Glomerular visceral epithelial cell (primary cell): Measurements from ENCODE around the gene QSOX2.

Experiments
- DNase-seq: peaks from one replicate; pipeline ENCODE4 v3.0.0-alpha.2; 2016; ENCODE audit errors: extremely low spot score

Gene QSOX2

DNA sequence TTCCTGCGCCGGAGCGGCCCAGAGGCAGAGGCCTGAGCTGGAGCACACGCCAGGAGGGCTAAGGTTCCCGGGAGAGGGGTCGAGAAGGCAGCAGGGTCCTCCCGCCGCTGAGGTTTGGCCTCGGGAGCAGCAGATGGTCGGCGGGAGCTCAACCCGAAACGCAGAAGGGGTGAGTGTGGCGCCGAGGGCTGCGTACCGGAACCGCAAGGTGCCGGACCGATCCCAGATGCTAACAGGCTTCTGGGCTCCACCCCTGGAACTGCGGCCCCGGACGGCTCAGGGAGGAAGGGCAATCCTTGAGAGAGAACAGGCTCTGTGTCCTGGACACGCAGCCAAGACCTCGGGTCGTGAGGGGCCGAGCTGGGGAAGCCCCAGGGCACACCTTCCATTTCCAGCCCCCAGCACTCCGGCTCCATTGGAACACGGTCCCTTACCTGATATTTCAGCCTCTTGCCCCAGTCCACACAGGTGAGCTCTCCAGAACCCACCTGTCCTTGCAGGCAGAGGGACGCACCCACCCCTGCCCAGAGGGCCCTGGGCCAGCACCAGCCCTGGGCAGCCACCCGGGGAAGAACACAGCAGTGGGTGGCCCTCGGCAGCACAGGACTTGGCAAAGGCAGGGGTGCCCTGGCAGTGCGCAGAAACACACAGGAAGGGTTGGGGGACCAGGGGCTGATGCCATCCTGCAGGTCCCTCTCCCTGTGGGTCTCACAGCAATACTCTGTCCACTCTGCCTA is 42.0 kb downstream of the QSOX2 start:
- DNase-seq = no peak

DNA sequence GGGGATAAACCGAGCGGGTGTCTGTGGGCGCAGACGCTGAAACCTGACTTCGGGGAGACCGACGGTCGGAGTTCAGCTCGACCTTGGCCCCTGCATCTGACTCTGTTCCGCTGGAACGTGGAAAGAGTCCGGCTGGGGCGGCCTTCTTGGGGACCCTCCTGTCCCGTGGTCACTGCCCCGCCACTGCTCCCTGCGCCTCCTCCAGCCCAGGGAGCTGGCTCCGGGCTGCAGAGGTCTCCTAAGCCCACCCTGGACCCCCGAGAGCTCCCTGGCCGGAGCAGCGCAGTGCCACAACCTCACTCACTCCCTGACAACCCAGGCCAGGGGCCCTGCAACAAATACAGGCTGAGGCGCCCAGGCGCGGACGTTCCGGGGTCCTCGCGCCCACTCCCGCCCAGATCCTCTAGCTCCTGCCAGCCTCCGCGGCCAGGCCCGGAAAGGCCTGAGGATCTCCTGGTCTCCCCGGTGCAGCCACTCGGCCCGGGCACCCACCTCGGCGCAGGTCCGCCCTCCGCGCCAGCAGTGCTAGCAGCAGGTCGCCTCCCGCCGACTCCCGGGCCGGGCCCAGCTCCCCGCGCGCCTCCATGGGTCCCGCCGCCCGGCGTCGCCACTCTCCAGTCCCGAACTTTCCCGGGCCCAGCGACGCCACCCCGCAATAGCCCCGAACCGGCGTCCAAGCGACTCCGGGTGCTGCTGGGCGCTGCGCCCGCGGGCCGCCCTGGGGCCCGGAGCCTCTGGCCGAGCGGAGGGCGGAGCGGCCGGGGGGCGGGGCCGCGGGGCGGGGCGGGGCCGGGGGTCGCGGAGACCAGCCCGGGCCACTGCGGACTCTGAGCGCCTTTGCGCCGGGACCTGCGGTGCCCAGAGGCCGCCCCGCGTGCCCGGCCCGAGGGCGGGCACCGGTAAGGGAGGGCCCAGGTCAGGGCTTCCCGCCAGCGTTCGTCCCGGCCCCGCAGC is 42.9 kb downstream of the QSOX2 start:
- no peak for DNase-seq

DNA sequence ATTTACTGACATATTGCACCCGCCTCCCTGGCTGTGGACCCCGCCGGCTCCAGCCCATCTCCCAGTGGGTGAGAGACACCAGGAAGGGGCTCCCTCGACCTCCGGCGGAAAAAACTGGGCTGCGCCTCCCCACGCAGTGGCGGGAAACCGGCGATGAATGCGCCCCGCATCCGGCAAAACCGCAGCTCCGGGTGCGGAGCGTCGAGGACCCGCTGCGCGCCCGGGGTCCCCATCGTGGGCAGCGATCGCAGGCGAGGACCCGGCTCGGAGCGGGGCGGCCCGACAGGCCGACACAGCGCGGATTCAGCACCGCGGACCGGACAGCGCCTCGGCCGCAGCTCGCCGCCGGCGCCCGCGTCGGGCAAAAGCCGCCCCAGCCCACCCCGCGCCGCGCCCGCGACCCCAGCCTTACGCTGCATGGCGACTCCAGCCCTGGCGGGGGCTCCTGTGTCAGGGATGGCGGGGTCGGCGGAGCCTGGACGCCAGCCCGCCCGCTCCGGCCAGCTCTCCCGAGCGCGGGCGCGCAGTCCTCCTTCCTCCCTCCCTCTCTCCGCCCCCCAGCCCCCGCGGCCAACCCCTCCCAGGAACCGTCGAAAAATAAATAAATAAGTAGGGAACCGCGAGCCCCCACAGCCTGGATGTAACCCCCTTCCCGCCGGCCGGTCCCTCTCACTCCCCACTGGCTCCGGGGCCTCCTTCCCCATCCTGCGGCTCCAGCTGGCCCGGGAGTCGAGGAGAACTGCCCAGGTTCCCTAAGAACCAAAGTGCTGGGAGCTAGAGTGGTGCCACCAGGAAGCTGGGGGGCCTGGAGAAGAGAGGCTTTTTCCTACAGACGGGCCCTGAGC is 43.8 kb downstream of the QSOX2 start:
- no peak for DNase-seq

DNA sequence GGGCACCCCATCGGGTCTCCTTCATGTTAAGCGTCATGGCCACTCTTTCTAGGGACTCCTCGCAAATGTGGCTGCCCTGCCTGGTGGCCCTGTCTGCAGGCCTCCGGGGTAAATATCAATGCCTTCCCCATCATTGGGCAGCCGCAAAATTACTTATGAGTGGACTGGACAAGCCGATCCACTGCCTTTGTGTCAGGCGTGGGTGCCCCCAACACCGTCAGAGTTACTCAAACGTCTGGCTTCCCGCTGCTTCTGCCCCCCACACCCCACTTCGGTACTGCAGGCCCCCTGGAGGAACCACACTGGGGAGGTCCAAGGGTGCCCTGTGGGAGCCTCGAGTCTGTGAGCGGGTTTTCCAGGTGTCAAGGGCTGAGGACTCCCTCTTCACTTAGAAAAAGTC is 44.4 kb downstream of the QSOX2 start:
- no peak for DNase-seq

DNA sequence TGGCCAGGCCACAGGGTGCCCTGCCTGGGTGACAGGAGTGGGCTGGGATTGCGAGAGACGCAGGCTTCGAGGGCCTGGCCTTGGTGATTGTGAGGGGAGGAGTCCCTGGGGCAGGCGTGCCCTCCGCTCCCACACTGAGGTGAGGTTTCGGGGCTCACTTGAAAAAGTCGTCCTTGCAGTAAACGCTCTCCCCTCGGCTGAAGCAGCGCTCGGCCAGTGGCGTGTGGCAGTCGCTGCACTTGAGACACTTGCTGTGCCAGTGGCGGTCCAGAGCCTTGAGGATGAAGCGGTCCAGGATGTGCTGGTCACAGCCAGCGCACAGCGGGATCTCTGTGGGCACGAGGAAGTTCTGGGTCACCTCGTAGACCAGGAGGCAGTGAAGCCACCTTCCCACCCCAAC is 45.2 kb downstream of the QSOX2 start:
- DNase-seq = no peak

DNA sequence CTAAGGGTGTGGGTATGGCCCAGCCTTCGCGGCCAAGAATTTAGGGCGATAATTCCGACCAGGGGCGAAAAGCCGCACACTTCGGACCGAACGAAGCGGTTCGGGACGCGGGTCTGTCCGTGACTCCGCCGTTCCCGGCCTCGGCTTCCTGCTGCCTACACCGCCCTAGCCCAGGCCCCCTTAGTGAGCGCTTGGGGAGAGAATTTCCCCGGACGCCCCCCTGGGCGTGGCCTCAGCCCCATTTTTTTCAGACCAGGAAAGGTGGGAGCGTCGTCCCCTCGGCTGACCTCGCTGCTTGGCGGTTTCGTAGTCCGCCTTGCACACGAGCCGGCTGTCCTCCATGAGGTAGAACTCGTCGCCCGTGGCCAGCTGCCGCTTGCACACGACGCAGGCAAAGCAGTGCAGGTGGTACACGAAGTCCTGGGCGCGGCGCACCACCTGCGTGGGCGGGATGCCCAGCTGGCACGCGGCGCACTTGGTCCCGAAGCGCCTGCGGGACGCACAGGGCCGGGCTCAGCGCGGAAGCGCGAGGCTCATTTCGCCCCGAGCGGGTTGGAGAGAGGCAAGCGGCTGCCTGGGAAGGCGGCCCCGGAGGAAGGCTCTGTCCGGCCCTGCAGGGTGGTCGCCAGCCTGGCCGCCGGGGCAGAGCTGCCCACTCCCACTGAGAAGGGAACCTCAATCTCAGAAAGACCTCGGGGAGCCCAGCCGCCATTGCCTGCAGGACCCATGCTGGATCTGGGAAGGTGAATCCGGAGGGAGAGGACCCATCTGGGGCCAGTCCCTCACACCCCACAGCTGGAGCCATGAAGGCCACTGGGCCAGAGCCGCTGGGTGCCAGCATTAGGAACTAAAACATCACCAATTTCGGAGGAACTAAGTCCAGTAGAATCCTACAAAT is 46.0 kb downstream of the QSOX2 start:
- no peak for DNase-seq

DNA sequence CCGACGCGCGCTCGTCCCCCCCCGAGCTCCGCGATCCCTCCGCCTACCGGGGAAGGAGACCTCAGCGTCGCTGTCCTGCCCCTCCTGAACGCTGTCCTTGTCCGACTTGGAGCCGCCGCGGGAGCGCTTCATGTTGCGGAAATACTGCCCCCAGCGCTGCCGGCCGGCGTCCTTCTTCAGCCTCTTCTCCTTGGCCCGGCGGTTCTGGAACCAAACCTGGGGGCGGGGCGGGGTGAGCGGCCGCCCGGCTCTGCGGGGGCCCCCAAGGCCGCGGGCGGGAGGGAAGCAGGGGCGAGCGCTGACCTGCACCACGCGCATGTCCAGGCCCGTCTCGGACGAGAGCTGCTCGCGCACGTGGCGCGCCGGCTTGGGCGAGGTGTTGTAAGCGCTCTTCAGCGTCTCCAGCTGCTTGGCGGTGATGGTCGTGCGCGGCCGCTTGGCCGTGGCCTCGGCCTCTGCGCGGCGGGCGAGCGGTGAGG is 47.0 kb downstream of the QSOX2 start:
- DNase-seq = no peak

DNA sequence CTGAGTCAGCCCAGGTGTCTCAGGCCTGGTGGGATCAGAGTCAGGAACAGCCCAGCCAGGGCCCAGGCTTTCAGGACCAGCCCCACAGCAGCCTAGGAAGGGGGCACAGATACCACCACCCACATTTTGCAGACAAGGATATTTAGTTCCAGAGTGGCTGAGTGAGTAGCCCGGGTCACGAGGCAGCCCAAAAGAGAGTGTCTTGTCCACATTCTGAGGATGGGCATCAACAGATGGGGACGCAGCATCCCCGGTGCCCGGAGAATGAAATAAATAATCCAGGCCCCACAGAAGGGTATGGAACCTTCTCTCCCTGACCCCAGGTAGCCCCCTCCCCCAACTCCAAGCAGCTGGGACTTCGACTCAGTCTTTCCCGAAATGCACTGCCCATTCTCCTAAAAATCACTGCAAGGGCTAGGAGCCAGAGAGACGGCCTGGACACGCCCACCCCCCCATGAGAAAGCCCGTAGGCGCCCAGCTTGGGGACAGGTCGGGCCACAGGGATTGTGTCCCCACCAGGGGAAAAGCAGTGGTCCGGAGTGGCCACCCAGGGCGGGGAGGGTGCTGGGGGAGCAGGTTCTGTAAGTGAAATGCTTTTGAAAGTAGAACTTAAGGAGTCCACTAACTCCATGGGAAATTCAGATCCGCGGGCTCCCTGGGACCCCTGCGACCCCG is 47.5 kb downstream of the QSOX2 start:
- no peak for DNase-seq

DNA sequence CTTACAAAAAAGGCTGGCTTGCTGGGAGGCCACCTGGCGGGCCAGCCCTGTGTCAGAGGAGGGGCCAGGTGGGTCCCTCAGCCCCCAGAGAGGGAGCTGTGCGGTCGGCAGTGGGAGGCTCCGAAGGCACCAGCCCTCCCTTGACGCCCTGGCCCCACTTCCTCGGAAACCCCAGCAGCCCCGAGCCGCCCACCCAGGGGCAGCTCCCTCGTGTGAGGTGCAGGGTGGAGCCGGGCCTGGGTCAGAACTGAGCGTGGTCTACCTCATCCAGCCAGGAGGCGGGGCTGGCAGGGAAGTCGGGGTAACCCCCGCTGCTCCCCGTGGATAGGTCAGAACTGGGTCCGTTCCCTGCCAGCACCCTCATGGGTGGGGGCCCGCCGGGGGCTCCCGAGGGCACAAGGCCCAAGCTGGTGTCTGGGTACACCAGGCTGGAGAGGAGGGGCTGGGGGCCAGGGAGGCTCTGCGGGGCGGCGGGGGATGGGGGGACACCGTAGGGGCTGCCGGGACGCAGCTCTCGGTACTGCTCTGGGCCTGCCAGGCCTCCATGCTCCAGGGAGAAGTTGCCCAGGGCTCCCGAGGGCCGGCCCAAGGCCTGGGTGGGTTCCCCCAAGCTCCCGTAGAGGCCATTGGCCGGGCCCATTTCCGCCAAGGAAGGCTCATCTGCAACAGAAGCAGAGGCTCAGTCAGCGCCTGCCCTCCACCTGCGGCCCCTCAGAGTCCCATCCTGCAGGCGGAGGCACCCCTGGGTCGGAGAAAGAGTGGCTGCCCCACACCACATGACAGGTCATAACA is 48.3 kb downstream of the QSOX2 start:
- DNase-seq = no peak

DNA sequence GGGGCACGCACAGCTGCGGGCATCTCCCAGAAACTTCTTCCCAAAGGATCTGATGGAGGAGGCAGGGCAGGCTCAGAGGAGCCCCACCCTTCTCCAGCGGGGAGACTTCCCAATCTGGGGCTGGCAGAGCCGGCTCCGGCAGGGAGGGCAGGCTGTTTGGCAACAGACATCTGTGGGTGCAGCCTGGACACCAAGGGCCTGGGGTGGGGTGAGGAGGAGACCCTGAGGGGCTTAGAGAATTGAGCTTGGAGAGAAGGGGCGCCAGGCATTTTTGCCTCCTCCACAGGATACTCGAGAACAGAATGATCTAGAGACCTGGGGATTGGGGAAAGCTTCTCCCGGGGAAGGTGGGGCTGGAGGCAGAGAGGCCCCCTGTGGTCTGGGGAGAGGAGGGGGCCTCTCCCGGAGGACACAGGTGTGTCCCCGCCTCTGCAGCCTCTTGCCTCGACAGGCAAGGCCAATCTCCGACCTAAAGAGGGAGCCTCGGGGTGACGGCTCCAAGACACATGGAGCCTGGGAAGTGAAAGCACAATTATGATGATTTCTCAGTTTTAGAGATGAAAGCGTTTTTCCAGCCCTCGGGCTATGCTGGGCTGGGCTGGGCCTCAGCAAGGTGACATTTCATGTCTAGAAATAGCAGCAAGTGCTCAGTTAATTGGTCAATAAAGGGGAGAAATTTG is 49.1 kb downstream of the QSOX2 start:
- no peak for DNase-seq

DNA sequence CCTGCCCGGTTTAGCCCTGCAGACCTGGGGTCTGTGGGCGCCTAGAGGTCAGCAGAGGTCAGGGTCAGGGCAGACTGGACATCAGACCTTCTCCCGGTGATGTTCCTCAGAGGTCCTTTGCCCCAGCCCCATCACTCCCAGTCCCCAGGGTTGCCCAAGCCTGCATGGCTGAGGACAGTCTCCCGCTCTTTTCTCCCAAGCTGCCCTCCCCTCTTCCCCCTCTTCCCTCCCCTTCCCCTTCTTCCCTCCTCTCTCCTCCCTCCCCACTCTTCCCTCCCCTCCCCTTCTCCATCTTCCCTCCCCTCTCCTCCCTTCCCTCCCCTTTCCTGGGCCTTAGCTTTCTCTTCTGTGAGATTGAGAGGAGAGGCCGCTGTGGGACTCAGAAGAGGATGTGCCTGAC is 51.1 kb downstream of the QSOX2 start:
- DNase-seq = no peak

DNA sequence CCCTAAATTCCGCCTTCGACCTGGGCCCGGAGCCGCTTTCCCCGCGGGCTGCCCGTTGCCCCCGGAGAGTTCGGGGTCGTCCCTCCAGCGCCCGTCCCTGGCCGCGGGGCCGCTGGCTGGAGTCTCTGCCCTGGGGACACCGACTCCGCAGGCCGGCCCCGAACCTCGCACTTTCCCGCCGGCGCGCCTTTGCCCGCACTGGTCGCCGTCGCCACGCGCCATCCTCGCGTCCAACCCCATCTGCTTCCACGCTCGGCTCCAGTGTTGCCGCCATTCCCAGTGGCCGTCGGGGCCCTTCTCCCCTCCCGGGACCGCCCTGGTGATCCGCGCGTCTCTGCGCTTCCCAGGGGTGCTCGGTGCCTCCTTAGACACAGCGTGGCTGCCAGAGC is 51.7 kb downstream of the QSOX2 start:
- no peak for DNase-seq

DNA sequence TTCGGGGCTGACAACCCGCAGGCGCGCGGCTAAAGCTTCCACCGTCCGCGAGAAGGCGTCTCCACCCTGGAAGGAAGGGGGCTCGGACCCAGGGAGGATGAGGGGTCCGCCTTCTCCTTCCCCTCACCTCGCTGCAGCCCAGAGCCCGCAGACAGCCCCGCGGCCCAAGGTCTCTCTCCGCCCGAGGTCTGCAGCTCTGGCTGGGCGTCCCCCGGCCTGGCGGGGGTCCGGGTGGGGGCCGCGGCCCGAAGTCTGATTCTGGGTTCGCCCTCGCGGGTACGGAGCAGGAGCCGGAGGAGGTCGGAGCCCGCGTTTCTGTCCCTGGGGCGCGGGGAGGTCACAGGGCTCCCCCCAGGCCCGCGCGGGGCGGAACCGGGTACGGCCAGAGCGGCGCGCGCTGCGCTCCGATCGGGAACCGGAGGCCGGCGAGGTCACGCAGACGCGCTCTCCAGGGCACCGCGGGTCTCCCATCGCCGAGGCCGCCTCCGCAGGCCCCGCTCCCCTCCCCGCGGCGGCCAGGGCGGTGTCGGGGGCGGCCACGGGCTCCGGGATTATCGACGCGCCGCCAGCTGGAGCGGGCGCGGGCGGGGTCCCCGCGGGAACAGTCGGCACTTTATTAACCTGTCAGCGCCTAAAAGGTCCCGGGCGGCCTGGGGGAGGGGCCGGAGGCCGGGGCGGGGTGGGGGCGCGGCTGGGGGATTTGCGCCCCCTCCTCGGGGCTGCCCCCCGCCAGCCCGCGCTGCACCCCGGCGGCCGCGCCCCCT is 52.3 kb downstream of the QSOX2 start:
- no peak for DNase-seq

DNA sequence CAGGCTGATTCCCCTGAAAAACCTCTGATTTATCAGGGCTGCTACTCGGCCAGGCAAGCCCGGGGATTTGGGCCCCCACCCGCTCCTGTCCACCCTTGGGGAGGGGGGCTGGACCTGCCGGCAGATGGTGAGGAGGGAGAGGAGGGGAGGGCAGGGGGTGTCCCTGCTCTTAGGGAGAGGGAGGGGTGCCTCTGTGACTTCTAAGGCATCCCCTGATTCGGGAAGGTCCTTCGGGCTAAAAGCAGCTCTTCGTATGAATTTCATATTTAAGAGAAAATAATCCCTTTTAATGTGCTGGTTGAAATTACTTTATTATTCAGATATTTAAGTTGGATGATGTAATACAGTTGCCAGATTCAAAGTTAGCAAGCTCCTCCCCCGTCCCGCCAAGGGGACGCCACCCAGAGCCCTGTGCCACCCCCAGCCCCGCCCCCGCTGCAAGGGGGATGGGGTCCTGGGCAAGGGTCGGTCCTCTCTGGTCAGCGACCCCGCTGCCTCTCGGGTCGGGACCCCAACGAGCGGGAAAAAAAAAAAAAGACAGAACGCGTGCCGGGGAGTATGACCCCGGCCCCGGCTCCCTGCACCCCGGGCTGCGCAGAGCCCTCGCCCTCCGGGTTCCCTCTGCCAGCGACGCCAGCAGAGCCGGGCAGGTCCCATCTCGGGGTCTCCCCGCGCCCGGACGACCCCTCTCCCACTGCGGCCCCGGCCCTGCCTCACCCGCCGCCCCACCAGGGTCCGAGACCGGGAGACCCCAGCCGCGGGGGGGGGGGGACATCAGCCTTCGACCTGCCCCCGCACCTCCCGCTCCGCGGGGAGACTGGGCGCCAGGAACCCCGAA is 53.1 kb downstream of the QSOX2 start:
- no peak for DNase-seq

DNA sequence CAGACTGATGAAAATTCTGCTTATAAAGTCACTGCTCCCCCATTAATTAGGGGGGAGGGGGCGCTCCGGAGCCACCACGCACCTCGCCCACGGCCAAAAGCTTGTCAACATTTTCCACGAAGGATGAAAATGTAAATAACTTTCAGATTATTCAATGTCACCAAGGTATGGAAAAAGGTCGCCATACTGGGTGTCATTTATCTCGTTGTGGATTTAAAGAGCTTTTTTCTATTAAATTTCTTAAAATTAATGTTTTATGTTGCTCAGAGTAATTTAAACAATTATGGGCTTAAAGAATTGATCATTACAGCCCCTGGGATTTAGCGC is 53.7 kb downstream of the QSOX2 start:
- no peak for DNase-seq

DNA sequence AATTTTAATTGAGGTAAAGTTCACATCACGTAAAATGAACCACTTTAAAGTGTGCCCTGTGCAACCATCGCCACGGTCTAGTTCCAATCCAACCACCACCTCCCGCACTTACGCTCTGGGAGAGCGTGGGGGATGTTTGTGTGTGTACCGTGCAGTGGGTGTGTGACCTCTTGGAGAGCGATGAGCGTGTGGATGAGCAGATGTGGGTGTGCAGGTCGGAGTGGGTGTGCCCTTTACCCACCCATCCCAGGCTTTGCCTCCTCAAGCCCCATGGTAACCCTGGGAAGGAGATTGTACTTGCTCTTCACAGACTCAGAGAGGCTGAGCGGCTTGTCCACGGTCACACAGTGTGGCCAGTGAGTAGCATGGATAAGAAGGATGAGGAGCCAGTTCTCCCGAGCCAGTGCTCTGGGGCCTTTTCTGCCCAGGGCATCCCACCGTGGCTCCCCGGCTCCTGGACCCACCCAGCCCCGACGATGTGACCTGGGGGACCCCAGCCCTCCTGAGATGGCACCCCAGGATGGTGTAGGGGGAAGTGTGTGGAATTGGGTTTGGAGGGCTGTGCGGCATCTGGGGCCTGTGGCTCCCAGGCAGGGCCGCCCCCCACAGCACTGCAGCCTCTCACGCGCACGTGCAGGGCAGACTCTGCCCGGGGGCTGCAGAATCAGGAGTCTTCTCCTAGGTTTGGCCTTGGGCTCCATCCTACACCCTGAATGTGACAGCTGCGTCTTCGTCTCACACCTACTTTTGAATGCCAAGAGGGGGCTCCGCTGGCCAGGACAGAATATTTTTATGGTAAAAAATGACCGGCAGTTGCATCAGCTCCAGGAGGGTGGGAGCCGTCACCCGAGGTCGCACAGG is 54.3 kb downstream of the QSOX2 start:
- no peak for DNase-seq

DNA sequence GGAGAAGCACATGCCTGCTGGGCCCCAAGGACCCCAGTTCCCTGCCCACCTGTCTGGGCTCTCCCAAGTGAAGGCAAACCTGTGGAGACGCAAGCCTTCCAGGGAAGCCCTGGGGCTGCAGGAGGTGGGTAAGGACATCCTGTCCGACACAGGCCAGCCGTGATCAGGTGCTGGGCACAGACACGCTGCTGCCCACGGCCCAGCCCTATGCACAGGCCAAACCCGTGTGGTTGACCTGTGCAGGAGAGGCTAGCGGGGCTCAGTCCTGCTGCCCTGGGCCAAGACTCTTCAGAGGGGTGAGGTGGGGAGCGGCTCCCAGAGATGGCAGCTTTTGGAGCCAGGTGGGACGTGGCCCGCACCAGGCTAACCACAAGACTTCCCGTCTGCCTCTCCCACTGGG is 55.0 kb downstream of the QSOX2 start:
- DNase-seq = no peak
